AG10803 (cell line): ENCODE measurements around the gene TMEM59L.

Source experiments
- DNase-seq: peaks from one replicate; pipeline ENCODE4 v3.0.0; 2010; ENCODE audit warnings: low read depth
- H3K4me3 ChIP-seq: 2 replicates; pipeline ENCODE4 v1.5.1; 2011; ENCODE audit warnings: mild to moderate bottlenecking, low read length, control low read depth
- CTCF ChIP-seq: conservative IDR thresholded peaks from 2 replicates; pipeline ENCODE4 v1.5.1; 2011; ENCODE audit warnings: mild to moderate bottlenecking, low read length, control low read depth, inconsistent platforms

Gene TMEM59L

GRCh38 chr19:18645035-18645511, 32.4 kb downstream of the TMEM59L start:
- H3K4me3 ChIP-seq: no peak overlapping the region
- no peak for TF ChIP-seq CTCF
- no peak for DNase-seq

- no peak overlapping the region for H3K4me3 ChIP-seq
- no peak for DNase-seq
- no peak for TF ChIP-seq CTCF
These were observed 34.1 kb downstream of the TMEM59L start for GRCh38 chr19:18646535-18647370.

GRCh38 chr19:18647371-18647767, 34.7 kb downstream of the TMEM59L start:
- DNase-seq: no peak
- H3K4me3 ChIP-seq: no peak overlapping the region
- TF ChIP-seq CTCF: no peak

GRCh38 chr19:18647807-18648206, 35.1 kb downstream of the TMEM59L start:
- DNase-seq: no peak
- no peak overlapping the region for H3K4me3 ChIP-seq
- TF ChIP-seq CTCF: no peak

GRCh38 chr19:18648973-18649315, 36.3 kb downstream of the TMEM59L start:
- H3K4me3 ChIP-seq: no peak overlapping the region
- DNase-seq: no peak
- TF ChIP-seq CTCF: no peak

- H3K4me3 ChIP-seq: no peak overlapping the region
- DNase-seq: peak; percentile 32
- TF ChIP-seq CTCF: no peak
These were observed 36.8 kb downstream of the TMEM59L start for GRCh38 chr19:18649371-18650020.

- no peak overlapping the region; the same call in 1 of the 2 replicates for H3K4me3 ChIP-seq
- peak; percentile 33 for DNase-seq
- no peak for TF ChIP-seq CTCF
These were observed 37.3 kb downstream of the TMEM59L start for GRCh38 chr19:18650021-18650390.
